Fibroblast of pulmonary artery (primary cell): ENCODE results near the gene CEBPA.

Experiments
- DNase-seq: peaks from one replicate; pipeline ENCODE4 v3.0.0-alpha.2; 2010; ENCODE audit warnings: low read depth
- H3K4me3 ChIP-seq: replicated peaks from 2 replicates; pipeline ENCODE4 v1.5.1; 2011; ENCODE audit warnings: low read depth, mild to moderate bottlenecking, control low read depth, low read length, moderate library complexity
- TF ChIP-seq, protein P1 (sequence below): IDR thresholded peaks from 2 replicates; pipeline ENCODE4 v1.5.1; 2011; ENCODE audit warnings: mild to moderate bottlenecking, control low read depth, low read length, inconsistent platforms; ENCODE audit errors: missing control alignments

The CEBPA gene

DNA sequence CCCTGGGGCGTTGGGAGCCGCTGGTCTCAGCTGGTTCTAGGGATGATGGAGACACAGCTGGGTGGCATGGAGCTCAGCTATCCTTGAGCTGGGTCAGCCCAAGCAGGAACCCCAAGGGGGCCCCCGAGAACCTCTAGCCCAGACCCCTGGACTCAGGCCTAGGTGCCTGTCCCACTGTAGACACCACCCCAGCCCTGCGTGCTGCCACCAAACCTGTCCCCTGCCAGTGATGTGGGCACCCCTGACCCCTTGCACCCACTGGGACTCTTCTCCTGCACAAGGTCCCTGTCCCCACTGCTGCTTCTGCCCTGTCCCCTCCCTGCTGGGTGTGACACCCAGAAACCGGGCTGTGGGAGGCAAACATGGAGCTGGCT is 26.8 kb downstream of the CEBPA start:
- DNase-seq, result no peak
- no peak overlapping the region for H3K4me3 ChIP-seq
- TF ChIP-seq, protein P1, sequence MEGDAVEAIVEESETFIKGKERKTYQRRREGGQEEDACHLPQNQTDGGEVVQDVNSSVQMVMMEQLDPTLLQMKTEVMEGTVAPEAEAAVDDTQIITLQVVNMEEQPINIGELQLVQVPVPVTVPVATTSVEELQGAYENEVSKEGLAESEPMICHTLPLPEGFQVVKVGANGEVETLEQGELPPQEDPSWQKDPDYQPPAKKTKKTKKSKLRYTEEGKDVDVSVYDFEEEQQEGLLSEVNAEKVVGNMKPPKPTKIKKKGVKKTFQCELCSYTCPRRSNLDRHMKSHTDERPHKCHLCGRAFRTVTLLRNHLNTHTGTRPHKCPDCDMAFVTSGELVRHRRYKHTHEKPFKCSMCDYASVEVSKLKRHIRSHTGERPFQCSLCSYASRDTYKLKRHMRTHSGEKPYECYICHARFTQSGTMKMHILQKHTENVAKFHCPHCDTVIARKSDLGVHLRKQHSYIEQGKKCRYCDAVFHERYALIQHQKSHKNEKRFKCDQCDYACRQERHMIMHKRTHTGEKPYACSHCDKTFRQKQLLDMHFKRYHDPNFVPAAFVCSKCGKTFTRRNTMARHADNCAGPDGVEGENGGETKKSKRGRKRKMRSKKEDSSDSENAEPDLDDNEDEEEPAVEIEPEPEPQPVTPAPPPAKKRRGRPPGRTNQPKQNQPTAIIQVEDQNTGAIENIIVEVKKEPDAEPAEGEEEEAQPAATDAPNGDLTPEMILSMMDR, result no peak

DNA sequence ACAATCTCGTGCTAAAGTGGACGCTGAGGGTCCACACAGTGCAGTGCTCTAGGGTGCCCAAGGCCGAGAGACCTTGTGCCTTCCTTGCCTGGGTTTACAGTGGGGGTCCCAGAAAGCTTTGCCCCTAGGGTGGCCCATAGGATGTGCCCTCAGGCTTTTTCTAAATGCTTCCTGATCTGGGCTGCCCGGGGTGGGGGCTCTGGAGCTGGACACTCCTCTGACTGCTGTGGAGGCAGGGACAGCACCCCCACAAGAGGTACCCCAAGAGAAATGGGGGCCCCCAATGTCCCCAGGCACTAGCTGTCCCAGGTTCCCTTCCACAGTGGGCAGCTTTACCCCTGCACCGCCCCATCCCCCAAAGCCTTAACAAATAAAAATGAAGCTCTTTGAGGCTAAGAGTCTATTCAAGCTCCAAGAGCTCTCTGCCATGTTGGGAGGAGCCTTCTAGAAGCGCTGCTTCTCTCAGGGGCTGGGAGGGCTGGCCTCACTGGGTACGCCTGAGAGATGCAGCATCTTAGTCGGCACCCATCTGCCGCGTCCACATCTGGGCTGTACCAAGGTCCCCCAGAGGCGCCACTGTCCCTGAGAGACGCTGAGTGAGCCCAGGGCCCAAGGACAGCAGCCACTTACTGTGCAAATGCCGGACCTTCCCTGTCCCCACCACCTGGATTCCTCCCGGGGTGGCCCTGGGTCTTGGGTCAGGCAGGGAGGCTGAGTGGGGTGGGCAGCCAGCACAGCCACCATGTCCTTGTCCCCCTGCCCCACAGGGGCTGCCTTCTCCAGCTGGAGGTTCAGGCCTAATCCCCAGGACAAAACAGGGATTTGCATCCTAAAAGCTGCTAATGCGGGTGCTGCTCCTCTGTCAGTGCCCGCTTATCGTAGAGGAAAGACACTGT is 27.4 kb downstream of the CEBPA start:
- DNase-seq, result no peak
- no peak overlapping the region for H3K4me3 ChIP-seq
- TF ChIP-seq, protein P1, result no peak

DNA sequence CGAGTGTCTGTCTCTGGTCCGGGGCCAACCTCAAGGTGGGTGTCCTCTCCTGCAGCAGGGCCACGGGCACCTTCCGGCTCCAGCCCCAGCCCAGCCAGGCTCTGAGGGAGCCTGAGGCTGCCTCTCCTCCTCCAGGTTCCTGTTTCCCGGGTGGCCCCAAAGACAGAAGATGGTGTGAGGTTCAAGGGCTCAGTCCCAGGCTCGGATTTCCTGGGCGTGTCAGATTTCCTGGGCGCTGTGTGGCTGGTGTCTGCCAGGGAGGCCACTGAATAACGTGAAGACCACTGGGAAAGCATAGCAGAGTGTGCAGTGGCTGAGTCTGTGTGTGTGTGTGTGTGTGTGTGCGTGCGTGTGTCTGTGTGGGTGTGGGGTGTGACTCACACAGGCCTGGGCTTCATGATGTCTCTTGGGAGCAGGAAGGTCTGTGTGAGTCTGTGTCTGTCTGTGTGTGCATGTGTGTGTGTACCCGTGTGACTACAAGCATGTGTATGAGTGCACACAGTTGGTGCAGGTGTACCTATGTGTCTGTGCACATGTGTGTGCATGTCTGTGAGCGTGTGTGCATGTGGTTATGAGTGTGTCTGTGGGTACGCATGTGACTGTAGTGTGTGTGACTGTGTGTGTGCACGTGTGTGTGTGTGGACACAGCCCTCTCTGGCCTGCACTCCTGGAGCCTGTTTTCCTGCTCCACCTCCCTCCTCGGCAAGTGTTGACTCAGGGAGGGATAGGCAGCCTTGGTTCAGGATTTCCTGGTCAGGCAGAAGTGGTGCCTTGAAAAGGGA is 28.3 kb downstream of the CEBPA start:
- H3K4me3 ChIP-seq, result no peak overlapping the region
- TF ChIP-seq, protein P1, result no peak
- DNase-seq, result peak; percentile 85

DNA sequence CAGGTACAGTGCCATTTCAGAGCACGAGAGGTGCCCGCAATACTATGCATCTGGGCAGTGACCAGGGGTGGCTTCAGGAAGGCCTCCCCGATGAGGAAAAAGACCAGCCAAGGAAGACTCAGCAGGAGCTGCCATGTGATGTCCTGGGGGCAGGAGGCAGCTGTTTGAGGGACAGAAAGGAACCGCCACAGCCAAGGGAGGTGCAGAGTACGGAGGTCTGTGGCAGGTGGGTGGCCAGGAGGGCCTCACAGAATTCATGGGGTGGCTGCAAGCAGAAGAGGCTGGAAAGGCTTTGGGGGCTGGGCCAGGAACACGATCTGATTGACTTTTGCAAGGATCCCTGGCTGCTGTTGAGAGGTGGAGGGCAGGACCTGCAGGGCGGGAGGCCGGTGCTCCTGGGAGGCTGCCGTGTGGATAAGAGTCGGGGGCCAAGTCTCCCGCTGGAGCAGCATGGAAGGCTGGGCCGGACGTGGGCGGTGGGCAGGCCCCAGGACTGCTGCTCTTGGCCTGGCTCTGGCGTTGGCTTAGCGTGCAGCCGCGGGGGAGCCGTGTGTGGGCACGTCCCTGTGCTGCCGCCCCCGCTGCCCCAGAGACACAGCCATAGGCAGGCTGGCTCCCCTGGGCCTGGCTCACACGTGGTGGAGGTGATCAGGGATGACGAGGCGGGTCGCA is 29.1 kb downstream of the CEBPA start:
- peak; percentile 8 for DNase-seq
- no peak overlapping the region for H3K4me3 ChIP-seq
- TF ChIP-seq, protein P1, result no peak

DNA sequence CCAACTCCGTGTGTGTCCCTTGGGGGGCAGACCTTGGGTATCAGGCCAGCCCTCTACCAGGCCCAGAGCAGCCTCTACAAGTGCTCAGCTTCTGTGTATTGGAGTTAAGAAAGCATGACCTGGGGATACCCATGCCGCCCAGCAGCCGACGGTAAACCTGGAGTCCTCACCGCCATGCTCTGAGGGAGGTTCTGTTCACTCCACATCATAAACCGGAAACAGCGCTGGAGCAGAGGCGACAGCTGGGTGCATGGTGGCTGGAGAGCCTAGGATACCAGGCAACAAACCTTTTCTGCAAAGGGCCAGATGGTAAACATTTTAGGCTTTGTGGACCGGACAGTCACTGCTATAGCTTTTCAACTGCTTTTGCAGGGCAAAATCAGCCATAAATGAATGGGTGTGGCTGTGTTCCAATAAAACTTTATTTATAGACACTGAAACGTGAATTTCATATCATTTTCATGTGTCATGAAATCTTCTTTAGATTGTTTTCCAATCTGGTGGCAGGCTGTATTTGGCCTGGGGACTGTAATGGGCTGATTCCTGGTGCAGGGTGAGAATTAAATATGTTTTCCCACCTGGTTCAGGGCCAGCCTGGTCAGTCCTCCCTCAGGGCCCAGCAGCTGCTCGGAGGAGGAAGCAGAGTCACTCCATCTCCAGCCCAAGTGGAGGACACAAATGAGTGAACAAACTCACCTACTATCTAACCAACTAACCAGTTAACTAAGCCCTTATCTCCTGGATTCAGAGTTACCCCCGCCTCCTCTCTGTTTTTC is 30.9 kb downstream of the CEBPA start:
- DNase-seq, result no peak
- TF ChIP-seq, protein P1, result no peak
- no peak overlapping the region for H3K4me3 ChIP-seq

DNA sequence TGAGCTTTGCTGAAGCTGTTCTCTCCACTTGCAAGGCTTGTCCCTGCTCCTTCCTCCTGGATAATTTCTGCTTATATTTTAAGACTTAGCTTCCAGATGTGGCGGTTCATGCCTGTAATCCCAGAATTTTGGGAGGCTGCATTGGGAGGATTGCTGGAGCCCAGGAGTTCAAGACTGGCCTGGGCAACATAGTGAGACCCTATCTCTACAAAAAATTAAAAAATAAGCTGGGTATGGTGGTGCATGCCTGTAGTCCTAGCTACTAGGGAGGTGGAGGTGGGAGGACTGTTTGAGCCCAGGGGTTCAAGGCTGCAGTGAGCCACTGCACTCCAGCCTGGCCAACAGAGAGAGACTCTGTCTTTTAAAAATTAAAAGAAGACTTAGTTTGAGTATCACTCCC is 31.6 kb downstream of the CEBPA start:
- H3K4me3 ChIP-seq, result no peak overlapping the region
- TF ChIP-seq, protein P1, result no peak
- no peak for DNase-seq
